ENCODE data around the gene DDX5. TPM values are rescaled to one million over a fixed set of nuclear protein-coding genes. Genes with fewer than 3 reads are reported as not detected.
"Not testable (repeated sequence)": the region's sequence is repeated elsewhere in the genome, so short reads cannot be mapped to it uniquely, and the experiment has no call there.

The DDX5 gene
- total RNA-seq, 3 donors from 2014 or later (not counting 1 experiment from before 2014, with no cell fraction given) = 2,956 to 3,334 (median 3,276) TPM

- Mint-ChIP-seq H3K9me3 (no peaks in the 10 kb centered on the region), H3K36me3 (peaks cover 44% of the 10 kb centered on the region), H3K4me1 (peaks cover 69 to 79% of the 10 kb centered on the region in 2 donors), H3K27ac (peak overlapping the region; percentile 97 to 99), H3K27me3 (ENCODE audit: low read depth in 2 of 2) (no peaks in the 10 kb centered on the region), H3K4me3 (peak overlapping the region; percentile 100)
- peak overlapping the region; percentile 95 for H3K27ac ChIP-seq (ENCODE audit: low read length)
- ATAC-seq = no peak
- H3K4me1 ChIP-seq (ENCODE audit: control insufficient read depth, insufficient read depth, low read length) = peaks cover 27% of the 10 kb centered on the region
- intact Hi-C loops (cut with micrococcal nuclease) = loop anchor here (1.0 kb wide), 1 partner anchor 9 kb away; the partner anchor contains the start of genes CEP95 and DDX5
- WGBS (ENCODE audit: insufficient coverage) = 63% methylated on average over 3 of the region's 4 CpGs
- H3K4me3 ChIP-seq (ENCODE audit: low read length) = peak overlapping the region; percentile 73
- TF ChIP-seq, protein P1, sequence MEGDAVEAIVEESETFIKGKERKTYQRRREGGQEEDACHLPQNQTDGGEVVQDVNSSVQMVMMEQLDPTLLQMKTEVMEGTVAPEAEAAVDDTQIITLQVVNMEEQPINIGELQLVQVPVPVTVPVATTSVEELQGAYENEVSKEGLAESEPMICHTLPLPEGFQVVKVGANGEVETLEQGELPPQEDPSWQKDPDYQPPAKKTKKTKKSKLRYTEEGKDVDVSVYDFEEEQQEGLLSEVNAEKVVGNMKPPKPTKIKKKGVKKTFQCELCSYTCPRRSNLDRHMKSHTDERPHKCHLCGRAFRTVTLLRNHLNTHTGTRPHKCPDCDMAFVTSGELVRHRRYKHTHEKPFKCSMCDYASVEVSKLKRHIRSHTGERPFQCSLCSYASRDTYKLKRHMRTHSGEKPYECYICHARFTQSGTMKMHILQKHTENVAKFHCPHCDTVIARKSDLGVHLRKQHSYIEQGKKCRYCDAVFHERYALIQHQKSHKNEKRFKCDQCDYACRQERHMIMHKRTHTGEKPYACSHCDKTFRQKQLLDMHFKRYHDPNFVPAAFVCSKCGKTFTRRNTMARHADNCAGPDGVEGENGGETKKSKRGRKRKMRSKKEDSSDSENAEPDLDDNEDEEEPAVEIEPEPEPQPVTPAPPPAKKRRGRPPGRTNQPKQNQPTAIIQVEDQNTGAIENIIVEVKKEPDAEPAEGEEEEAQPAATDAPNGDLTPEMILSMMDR (IDR thresholded peaks at IDR 0.05) = no peak
- peaks cover 57% of the 10 kb centered on the region for H3K36me3 ChIP-seq (ENCODE audit: control insufficient read depth, insufficient read depth, low read length)
- H3K27me3 ChIP-seq (ENCODE audit: control insufficient read depth, insufficient read depth, low read length) = no peaks in the 10 kb centered on the region
- no peak for DNase-seq
- H3K9me3 ChIP-seq (ENCODE audit: control insufficient read depth, insufficient read depth, low read length) = no peaks in the 10 kb centered on the region
Observed at GRCh38 chr17:64497565-64498035, 8.5 kb downstream of the DDX5 start.

GRCh38 chr17:64496786-64497564 lies 9.1 kb downstream of the DDX5 start, which contains the start of gene POLG2:
Gene POLG2, minus strand, starts transcription at chr17:64497054. Its CDS starts 86 bp downstream, at chr17:64496968.
- Histone ChIP-seq H3K36me3 (ENCODE audit: control insufficient read depth, insufficient read depth, low read length) (peaks cover 56% of the 10 kb centered on the region), H3K4me3 (ENCODE audit: low read length) (peak within 1 kb of the TSS; percentile 73), H3K9me3 (ENCODE audit: control insufficient read depth, insufficient read depth, low read length) (no peaks in the 10 kb centered on the region), H3K4me1 (ENCODE audit: control insufficient read depth, insufficient read depth, low read length) (peaks cover 27% of the 10 kb centered on the region), H3K27ac (ENCODE audit: low read length) (peak within 1 kb of the TSS; percentile 95), H3K27me3 (ENCODE audit: control insufficient read depth, insufficient read depth, low read length) (no peaks in the 10 kb centered on the region)
- peak; percentile 75 to 92 (median 82) for ATAC-seq
- under 1% methylated on average over 50 of the region's 50 CpGs for WGBS (ENCODE audit: insufficient coverage)
- DNase-seq = peak; percentile 94 to 98
- H3K9me3 Mint-ChIP-seq = no peaks in the 10 kb centered on the region
- intact Hi-C loops (cut with micrococcal nuclease) = loop anchor here (1.0 kb wide), 1 partner anchor 9 kb away; the partner anchor contains the start of genes CEP95 and DDX5
- peaks cover 38% of the 10 kb centered on the region for H3K36me3 Mint-ChIP-seq
- TF ChIP-seq, protein P1 (IDR thresholded peaks at IDR 0.05) = peak; percentile 53
- peak within 1 kb of the TSS; percentile 100 for H3K4me3 Mint-ChIP-seq
- H3K27me3 Mint-ChIP-seq (ENCODE audit: low read depth in 2 of 2) = no peaks in the 10 kb centered on the region
- H3K27ac Mint-ChIP-seq = peak within 1 kb of the TSS; percentile 97 to 99
- H3K4me1 Mint-ChIP-seq = peaks cover 63 to 73% of the 10 kb centered on the region in 2 donors

DNA sequence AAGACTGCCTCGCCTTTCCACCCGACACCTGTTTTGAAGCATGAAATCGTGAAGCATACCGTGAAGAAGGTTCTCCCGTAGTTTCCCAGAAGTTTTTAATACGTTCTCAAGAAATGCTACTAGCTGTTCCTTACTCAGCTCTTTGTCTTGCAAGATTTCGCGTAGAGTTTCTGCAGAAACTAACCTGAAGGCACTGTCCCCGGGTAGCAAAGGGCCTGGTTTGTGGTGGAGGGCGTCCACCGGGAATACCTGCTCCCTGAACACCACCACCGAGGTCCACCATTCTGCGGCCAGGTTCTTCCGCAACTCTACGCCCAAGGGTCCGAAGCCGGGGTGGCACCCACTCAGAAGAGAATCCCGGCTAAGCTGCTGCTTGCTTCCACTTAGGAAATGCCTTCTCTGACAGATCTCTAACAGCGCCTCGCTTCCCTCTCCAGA lies 9.7 kb downstream of the DDX5 start:
- under 1% methylated on average over 20 of the region's 20 CpGs for WGBS (ENCODE audit: insufficient coverage)
- H3K4me1 ChIP-seq (ENCODE audit: control insufficient read depth, insufficient read depth, low read length) = peaks cover 27% of the 10 kb centered on the region
- peak overlapping the region; percentile 73 for H3K4me3 ChIP-seq (ENCODE audit: low read length)
- Mint-ChIP-seq H3K9me3 (no peaks in the 10 kb centered on the region), H3K27me3 (ENCODE audit: low read depth in 2 of 2) (no peaks in the 10 kb centered on the region), H3K4me3 (peak overlapping the region; percentile 100), H3K36me3 (peaks cover 31% of the 10 kb centered on the region), H3K4me1 (peaks cover 57 to 67% of the 10 kb centered on the region in 2 donors), H3K27ac (peak overlapping the region; percentile 97 to 99)
- peak overlapping the region; percentile 95 for H3K27ac ChIP-seq (ENCODE audit: low read length)
- ATAC-seq (no peak), DNase-seq (no peak)
- TF ChIP-seq, protein P1 (IDR thresholded peaks at IDR 0.05) = no peak
- intact Hi-C loops (cut with micrococcal nuclease) = no loop called here
- H3K27me3 ChIP-seq (ENCODE audit: control insufficient read depth, insufficient read depth, low read length) = no peaks in the 10 kb centered on the region
- H3K36me3 ChIP-seq (ENCODE audit: control insufficient read depth, insufficient read depth, low read length) = peaks cover 55% of the 10 kb centered on the region
- no peaks in the 10 kb centered on the region for H3K9me3 ChIP-seq (ENCODE audit: control insufficient read depth, insufficient read depth, low read length)

DNA sequence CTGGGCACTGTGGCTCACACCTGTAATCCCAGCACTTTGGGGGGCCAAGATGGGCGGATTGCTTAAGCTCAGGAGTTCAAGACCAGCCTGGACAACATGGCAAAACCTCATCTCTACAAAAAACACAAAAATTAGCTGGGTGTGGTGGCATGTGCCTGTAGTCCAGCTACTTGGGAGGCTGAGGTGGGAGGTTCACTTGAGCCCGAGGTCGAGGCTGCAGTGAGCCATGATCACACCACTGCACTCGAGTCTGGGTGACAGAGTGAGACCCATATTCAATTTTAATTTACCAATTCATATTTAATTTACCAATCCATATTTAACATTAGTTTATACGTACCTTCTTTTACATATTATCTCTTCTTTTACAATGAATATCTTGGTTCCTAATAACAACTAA lies 10.8 kb downstream of the DDX5 start:
- H3K27ac ChIP-seq (ENCODE audit: low read length); H3K27me3 Mint-ChIP-seq (ENCODE audit: low read depth in 2 of 2); H3K9me3 ChIP-seq (ENCODE audit: control insufficient read depth, insufficient read depth, low read length); H3K4me3 ChIP-seq (ENCODE audit: low read length); H3K27me3 ChIP-seq (ENCODE audit: control insufficient read depth, insufficient read depth, low read length); intact Hi-C loops (cut with micrococcal nuclease); ATAC-seq; H3K9me3 Mint-ChIP-seq; DNase-seq: not testable (repeated sequence)
- peaks cover 46 to 56% of the 10 kb centered on the region in 2 donors for H3K4me1 Mint-ChIP-seq
- H3K4me3 Mint-ChIP-seq = peak overlapping the region; percentile 100
- peaks cover 21% of the 10 kb centered on the region for H3K36me3 Mint-ChIP-seq
- H3K27ac Mint-ChIP-seq = peak overlapping the region in 1 of 2 donors; percentile 97
- Histone ChIP-seq H3K36me3 (ENCODE audit: control insufficient read depth, insufficient read depth, low read length) (peaks cover 52% of the 10 kb centered on the region), H3K4me1 (ENCODE audit: control insufficient read depth, insufficient read depth, low read length) (peaks cover 27% of the 10 kb centered on the region)
- 82% methylated on average over 5 of the region's 5 CpGs for WGBS (ENCODE audit: insufficient coverage)
